GM21723 (cell line): Measurements from ENCODE around the gene NDUFAF2.
"Not testable (repeated sequence)": the region's sequence is repeated elsewhere in the genome, so short reads cannot be mapped to it uniquely, and the experiment has no call there.

Experiments
- ATAC-seq: cut with Tn5 transposase; IDR thresholded peaks from one replicate; pipeline ENCODE4 v1.9.1; 2021; ENCODE audit warnings: mild to moderate bottlenecking, moderate library complexity; ENCODE audit not compliant: unreplicated experiment

NDUFAF2 gene

GRCh38 chr5:60992871-60993270 is 47.9 kb downstream of the NDUFAF2 start:
- no peak for ATAC-seq

GRCh38 chr5:60993425-60993824 is 48.4 kb downstream of the NDUFAF2 start:
- no peak for ATAC-seq

GRCh38 chr5:60993875-60994571 is 49.0 kb downstream of the NDUFAF2 start:
- no peak for ATAC-seq

GRCh38 chr5:60996368-60996767 is 51.4 kb downstream of the NDUFAF2 start:
- no peak for ATAC-seq

- no peak for ATAC-seq
Observed at GRCh38 chr5:60997721-60998120, 52.7 kb downstream of the NDUFAF2 start.

- no peak for ATAC-seq
Observed at GRCh38 chr5:61000887-61001286, 55.9 kb downstream of the NDUFAF2 start.

GRCh38 chr5:61001647-61002046 is 56.6 kb downstream of the NDUFAF2 start:
- no peak for ATAC-seq

- ATAC-seq = no peak
Observed at GRCh38 chr5:61002611-61003355, 57.8 kb downstream of the NDUFAF2 start.

- ATAC-seq = no peak
Observed at GRCh38 chr5:61004448-61004847, 59.4 kb downstream of the NDUFAF2 start.

- no peak for ATAC-seq
Observed at GRCh38 chr5:61009907-61010306, 64.9 kb downstream of the NDUFAF2 start.

GRCh38 chr5:61010467-61011454 is 65.8 kb downstream of the NDUFAF2 start:
- no peak for ATAC-seq

- no peak for ATAC-seq
Observed at GRCh38 chr5:61018062-61018461, 73.1 kb downstream of the NDUFAF2 start.

GRCh38 chr5:61019642-61020041 is 74.6 kb downstream of the NDUFAF2 start:
- no peak for ATAC-seq

- no peak for ATAC-seq
Observed at GRCh38 chr5:61020415-61020814, 75.4 kb downstream of the NDUFAF2 start.

- no peak for ATAC-seq
Observed at GRCh38 chr5:61023131-61023530, 78.1 kb downstream of the NDUFAF2 start.

GRCh38 chr5:61026004-61026403 is 81.0 kb downstream of the NDUFAF2 start:
- no peak for ATAC-seq

GRCh38 chr5:61028382-61028781 is 83.4 kb downstream of the NDUFAF2 start:
- no peak for ATAC-seq

- no peak for ATAC-seq
Observed at GRCh38 chr5:61029456-61030162, 84.6 kb downstream of the NDUFAF2 start.

- no peak for ATAC-seq
Observed at GRCh38 chr5:61030163-61030482, 85.1 kb downstream of the NDUFAF2 start.

- ATAC-seq = not testable (repeated sequence)
Observed at GRCh38 chr5:61031301-61031700, 86.3 kb downstream of the NDUFAF2 start.

- no peak for ATAC-seq
Observed at GRCh38 chr5:61044545-61044944, 99.5 kb downstream of the NDUFAF2 start.
